DMS114 treated with DMSO at 0.1 percent for 48 hours (cell line): Measurements from ENCODE around the gene HOXA3.

Experiments
- DNase-seq: peaks from one replicate; lab custom pipeline; 2025; ENCODE audit not compliant: unreplicated experiment; lab: John Stamatoyannopoulos, UW

HOXA3 gene

GRCh38 chr7:27179503-27180430 lies 27.4 kb upstream of the HOXA3 start:
- DNase-seq, result no peak

- DNase-seq, result no peak
Measured at GRCh38 chr7:27179030-27179429, 26.6 kb upstream of the HOXA3 start.

- no peak for DNase-seq
Measured at GRCh38 chr7:27178366-27178765, 26.0 kb upstream of the HOXA3 start.

- DNase-seq, result no peak
Measured at GRCh38 chr7:27177795-27178320, 25.5 kb upstream of the HOXA3 start.

GRCh38 chr7:27176962-27177794 lies 24.8 kb upstream of the HOXA3 start:
- no peak for DNase-seq

GRCh38 chr7:27176524-27176845 lies 24.1 kb upstream of the HOXA3 start:
- DNase-seq, result no peak

GRCh38 chr7:27175626-27176523 lies 23.5 kb upstream of the HOXA3 start:
- no peak for DNase-seq

GRCh38 chr7:27174874-27175625 lies 22.7 kb upstream of the HOXA3 start:
- no peak for DNase-seq

- no peak for DNase-seq
Measured at GRCh38 chr7:27173956-27174873, 21.8 kb upstream of the HOXA3 start, which contains the start of gene HOXA10. TSS of gene HOXA10 (minus strand) at chr7:27174320. CDS start at chr7:27174306, 14 bp downstream.

GRCh38 chr7:27173511-27173955 lies 21.1 kb upstream of the HOXA3 start:
- DNase-seq, result no peak

GRCh38 chr7:27172823-27173510 lies 20.6 kb upstream of the HOXA3 start:
- DNase-seq, result no peak

GRCh38 chr7:27172315-27172774 lies 20.0 kb upstream of the HOXA3 start:
- no peak for DNase-seq

- DNase-seq, result no peak
Measured at GRCh38 chr7:27171637-27172314, 19.4 kb upstream of the HOXA3 start.

- DNase-seq, result no peak
Measured at GRCh38 chr7:27171325-27171636, 18.9 kb upstream of the HOXA3 start.

- no peak for DNase-seq
Measured at GRCh38 chr7:27170426-27171324, 18.3 kb upstream of the HOXA3 start.

GRCh38 chr7:27169658-27170425 lies 17.5 kb upstream of the HOXA3 start:
- DNase-seq, result no peak
